ENCODE data around the gene ADCY1.

The ADCY1 gene

GRCh38 chr7:45655539-45655938 lies 81.4 kb downstream of the ADCY1 start:
- no peak for FAIRE-seq

DNA sequence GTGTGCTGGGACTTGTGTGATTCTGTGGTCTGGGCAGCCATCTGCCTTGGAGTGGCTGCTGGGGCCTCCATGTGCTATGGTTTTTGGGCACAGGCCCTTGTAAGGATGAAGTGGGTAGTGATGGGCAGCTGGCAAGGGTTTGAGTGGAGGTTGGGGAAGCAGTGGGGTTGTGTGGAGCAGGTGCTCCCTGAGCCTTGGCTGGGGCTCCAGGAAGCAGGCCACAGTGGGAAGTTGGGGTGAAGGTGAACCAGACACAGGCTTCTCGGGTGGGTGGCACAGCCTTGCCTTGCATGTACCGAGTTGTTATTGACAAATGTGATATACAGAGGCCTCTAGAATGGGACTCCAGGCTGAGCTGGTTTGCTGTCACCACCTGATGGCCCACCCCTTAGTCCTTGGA lies 82.3 kb downstream of the ADCY1 start:
- FAIRE-seq: no peak

- FAIRE-seq: no peak
Measured at GRCh38 chr7:45657136-45657889, 83.1 kb downstream of the ADCY1 start.

- no peak for FAIRE-seq
Measured at GRCh38 chr7:45657890-45658715, 83.9 kb downstream of the ADCY1 start.

DNA sequence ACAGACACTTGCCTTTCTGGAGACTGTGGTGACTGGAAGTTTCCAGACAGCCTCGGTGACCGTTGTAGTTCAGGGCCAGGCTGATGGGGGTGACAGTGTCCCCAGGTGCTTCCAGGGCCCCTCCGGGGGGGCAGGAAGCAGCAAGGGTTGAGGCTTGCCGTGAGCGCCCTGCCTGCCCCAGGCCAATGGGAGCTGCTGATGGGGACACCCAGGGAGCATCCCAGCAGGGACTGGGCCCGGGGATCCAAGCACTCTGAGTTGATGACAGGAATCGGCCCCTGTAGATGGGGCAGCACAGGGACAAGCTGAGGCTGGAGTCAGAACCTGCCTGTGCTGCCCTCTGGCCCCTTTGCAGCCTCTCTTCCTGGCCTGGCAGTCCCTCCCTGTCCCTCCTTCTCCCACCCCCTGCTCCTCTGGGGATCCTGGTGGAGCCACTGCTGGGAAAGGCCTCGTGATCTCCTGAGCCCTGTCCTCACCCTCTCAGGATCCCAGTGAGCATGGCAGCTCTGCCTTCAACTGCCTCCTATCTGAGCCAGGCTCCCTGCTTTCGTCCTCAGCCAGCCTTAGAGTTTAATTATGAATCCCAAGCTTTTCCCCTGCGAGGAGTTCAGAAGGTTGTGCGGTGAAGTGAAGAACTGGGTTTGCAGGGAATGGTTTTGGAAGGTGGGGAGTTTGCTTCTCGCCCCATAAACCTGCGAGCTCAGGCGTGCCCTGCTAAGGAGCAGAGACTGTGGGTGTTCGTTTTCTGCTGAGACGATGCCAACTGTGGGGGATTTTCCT lies 84.7 kb downstream of the ADCY1 start:
- no peak for FAIRE-seq

- no peak for FAIRE-seq
Measured at GRCh38 chr7:45659496-45660139, 85.5 kb downstream of the ADCY1 start.

- no peak for FAIRE-seq
Measured at GRCh38 chr7:45660201-45660900, 86.2 kb downstream of the ADCY1 start.

- FAIRE-seq: no peak
Measured at GRCh38 chr7:45660901-45661211, 86.7 kb downstream of the ADCY1 start.

DNA sequence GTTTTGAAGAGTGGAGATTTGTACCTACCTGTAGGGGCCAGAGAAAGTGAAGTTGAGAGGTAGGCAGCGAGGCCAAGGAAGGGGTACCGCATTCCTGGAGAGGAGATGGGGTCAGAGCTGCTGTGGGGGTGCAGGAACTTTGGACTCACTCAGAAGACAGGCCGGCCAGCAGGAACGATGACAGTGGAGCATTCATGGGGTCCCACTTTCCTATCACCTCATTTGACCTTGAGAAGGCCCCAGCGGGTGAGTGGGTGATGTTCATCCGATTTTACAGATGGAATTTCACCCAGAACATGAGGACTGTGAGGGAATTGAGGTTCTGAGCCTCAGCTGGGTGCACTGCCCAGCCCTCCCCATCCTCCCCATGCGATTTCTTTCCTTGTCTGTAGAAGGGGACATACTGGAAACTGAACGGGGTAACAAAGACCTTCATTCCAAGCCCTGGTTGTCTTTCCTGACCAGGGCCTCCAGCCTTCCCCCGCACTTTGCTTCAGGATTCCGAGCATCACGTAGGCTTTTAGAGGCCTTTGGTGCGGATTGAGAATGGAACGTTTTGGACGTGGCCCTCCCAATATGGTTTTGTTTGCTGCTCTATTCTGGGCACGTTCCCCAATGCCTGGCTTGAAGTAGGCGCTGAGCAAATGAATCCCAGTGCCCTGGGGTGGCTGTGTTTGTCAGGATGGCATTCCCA lies 87.3 kb downstream of the ADCY1 start:
- no peak for FAIRE-seq

GRCh38 chr7:45662018-45662417 lies 87.8 kb downstream of the ADCY1 start:
- no peak for FAIRE-seq

DNA sequence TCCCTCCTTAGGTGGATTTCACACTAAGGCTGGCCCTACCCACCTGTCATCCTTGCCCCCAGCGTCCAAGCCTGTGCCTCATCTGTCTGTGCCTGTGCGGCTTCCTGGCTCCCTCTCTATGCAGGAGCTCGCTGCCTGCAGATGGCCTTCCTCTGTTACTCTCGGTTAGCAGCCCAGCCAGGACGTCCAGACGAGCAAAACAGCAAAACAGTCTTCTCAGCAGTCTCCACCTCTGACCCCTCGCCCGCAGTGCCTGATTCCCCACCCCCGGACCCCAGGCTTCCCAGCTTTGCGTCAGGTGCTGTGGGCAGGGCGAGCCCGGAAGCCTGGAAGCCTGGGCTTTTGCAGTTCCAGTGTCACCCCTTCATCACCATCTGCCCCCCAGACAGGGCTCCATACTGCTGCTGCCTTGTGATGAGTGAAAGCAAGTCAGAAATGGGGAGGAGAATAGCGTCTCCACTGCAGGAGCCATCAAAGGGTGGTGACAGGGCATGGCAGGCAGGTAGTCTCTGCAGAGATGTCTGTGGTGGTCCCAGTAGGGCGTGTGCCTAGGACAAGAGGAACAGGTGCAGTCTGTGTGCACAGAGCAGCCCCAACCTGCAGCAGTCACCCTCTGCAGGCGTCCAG lies 88.5 kb downstream of the ADCY1 start:
- no peak for FAIRE-seq

GRCh38 chr7:45663167-45663921 lies 89.2 kb downstream of the ADCY1 start:
- no peak for FAIRE-seq

GRCh38 chr7:45663965-45664633 lies 89.9 kb downstream of the ADCY1 start:
- FAIRE-seq: no peak

- no peak for FAIRE-seq
Measured at GRCh38 chr7:45665172-45665571, 91.0 kb downstream of the ADCY1 start.

DNA sequence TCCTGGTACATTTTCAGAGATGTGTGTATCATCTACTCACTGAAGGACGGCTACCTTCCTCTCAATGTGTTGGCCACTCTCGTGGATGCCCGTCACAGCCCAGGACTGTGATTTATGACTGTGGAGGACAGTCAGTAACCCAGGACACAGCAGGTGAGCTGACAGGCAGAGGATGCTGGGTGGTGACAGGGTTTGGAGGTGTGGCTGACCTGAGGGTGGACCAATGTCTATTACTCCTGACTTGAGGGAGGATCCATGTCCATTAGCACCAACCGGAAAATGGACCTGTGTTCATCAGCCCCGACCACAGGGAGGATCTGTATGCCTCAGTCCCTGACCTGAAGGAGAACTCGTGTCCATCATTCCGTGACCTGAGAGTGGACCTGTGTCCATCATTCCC lies 96.1 kb downstream of the ADCY1 start:
- no peak for FAIRE-seq

- no peak for FAIRE-seq
Measured at GRCh38 chr7:45670717-45671116, 96.5 kb downstream of the ADCY1 start.

GRCh38 chr7:45677311-45677900 lies 103.2 kb downstream of the ADCY1 start:
- no peak for FAIRE-seq

DNA sequence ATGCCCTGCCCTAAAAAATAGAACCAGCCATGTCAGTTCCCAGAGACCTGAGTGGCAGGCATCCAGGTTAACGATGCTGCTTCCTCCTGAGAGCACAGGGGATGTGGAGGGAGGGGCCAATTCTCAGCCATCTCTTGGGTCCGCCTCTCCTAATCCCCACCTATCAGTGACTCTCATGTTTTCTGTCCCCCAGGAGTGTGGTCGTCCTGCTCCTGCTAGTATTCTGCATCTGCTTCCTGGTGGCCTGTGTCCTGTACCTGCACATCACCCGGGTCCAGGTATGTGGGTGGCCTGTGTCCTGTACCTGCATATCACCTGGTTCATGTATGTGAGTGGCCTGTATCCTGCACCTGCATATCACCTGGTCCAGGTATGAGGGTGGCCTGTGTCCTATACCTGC lies 105.3 kb downstream of the ADCY1 start:
- FAIRE-seq: no peak

DNA sequence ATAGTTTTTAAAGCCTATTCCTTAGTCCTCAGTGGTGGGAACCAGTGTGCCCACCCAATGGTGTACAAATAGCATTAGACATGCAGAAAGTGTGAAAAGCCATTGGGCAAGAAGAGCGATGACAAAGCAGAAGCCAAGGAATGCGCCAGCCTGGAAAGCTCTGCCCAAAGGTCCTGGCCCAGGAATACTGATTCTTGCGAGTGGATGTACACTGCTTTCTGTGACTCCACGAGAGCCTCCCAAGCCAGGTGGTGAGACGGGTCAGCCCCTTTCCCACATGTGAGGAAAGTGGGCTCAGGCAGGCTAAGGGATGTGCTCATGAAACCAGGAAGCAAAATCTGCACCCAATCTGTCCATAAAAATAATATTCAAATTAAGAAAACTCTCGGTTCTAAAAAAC lies 106.6 kb downstream of the ADCY1 start:
- FAIRE-seq: no peak

Data from G401.6 (cell line).